Activated naive CD4-positive, alpha-beta T cell treated with anti-CD3 and anti-CD28 coated beads, Interleukin-2, amount 50 U/mL, for 72 hours (primary cell): Measurements from ENCODE around the gene ANXA2R. TPM values are rescaled to one million over a fixed set of nuclear protein-coding genes. Genes with fewer than 3 reads are reported as not detected.
"Not testable (repeated sequence)": the region's sequence is repeated elsewhere in the genome, so short reads cannot be mapped to it uniquely, and the experiment has no call there.

Source experiments
- ATAC-seq, 2 donors: fragments of 150-1000 bp; cut with Tn5 transposase; 2 replicates each; pipeline ENCODE4 v1.10.0; 2021; ENCODE audit warnings: mild to moderate bottlenecking in 2 of 2, moderate library complexity in 2 of 2
- DNase-seq, 2 donors: peaks; one replicate each; pipeline ENCODE4 v3.0.0; 2021 to 2022; ENCODE audit warnings: low spot score in 2 of 2
- H3K27ac Mint-ChIP-seq, 2 donors: one replicate each; pipeline ENCODE4 v1.8.0; 2022; ENCODE audit warnings: mild to moderate bottlenecking in 2 of 2, mixed read lengths in 2 of 2
- H3K36me3 Mint-ChIP-seq, 2 donors: one replicate each; pipeline ENCODE4 v1.8.0; 2022; ENCODE audit warnings: mixed read lengths in 2 of 2
- H3K9me3 Mint-ChIP-seq, 2 donors: one replicate each; pipeline ENCODE4 v1.8.0; 2022; ENCODE audit warnings: mixed read lengths in 2 of 2
- total RNA-seq, 2 donors: library from RNA; stranded (reverse); gene quantifications; one replicate each; pipeline ENCODE4 v1.2.3, GENCODE V29; 2022

ANXA2R gene
- total RNA-seq, 2 donors from 2014 or later: 5.3 to 8.4 TPM

GRCh38 chr5:43065948-43066798 is 26.1 kb upstream of the ANXA2R start:
- peaks cover 20 to 36% of the 10 kb centered on the region in 2 donors for H3K36me3 Mint-ChIP-seq
- DNase-seq (peak; percentile 67 to 68), ATAC-seq (peak; percentile 38 to 62)
- peak overlapping the region; percentile 99 to 100 for H3K27ac Mint-ChIP-seq
- no peaks in the 10 kb centered on the region for H3K9me3 Mint-ChIP-seq

DNA sequence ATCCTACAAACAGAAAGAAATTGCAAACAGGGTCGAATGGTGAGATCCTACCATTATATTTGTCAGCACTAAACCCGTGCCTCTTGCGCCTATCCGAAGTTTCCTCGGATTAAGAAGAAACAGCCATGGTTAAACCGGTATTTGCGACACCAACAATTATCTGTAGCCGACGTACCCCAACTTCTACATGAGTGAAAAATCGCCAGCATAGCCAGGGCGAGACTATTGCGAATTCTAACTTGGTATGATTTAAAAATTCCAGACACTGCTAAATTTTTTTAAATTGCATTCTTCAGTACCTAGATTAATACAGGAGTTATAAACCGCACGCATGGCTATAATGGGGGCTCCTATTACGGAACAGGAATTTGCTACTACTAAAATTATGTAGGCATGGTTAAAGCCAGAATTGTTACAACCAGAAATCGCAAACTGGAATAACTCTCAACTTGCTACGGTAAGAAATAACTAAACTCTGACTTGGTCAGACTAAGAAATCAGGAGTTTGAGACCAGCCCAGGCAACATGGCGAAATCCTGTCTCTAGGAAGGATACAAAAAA is 25.3 kb upstream of the ANXA2R start:
- DNase-seq (no peak), ATAC-seq (no peak)
- Mint-ChIP-seq H3K27ac (peak overlapping the region; percentile 99 to 100), H3K9me3 (no peaks in the 10 kb centered on the region), H3K36me3 (peaks cover 20 to 36% of the 10 kb centered on the region in 2 donors)

DNA sequence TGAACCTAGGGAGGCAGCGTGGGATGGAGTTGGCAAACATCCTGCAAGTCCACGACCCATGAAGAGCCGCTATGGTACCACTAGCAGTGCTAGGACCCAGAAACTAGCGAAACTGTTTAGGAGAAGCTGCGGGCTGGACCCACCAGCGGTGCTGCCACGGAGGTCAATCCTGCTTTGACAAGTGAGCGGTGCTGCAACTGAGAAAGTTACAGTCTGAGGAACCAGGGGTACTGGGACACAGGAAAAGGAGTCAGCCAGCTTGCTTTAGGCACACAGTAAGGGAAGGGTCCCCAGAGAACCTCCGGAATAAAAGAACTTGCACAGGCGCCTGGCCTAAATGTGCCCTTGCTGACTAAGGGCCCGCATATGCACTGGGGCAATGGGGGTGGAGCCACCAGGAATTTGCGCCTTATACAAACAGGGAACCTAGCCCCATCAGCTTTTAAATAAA is 23.6 kb upstream of the ANXA2R start:
- Mint-ChIP-seq H3K27ac (no peak overlapping the region), H3K9me3 (peaks cover 3% of the 10 kb centered on the region in 2 donors), H3K36me3 (peaks cover 28 to 39% of the 10 kb centered on the region in 2 donors)
- ATAC-seq (no peak), DNase-seq (no peak)

DNA sequence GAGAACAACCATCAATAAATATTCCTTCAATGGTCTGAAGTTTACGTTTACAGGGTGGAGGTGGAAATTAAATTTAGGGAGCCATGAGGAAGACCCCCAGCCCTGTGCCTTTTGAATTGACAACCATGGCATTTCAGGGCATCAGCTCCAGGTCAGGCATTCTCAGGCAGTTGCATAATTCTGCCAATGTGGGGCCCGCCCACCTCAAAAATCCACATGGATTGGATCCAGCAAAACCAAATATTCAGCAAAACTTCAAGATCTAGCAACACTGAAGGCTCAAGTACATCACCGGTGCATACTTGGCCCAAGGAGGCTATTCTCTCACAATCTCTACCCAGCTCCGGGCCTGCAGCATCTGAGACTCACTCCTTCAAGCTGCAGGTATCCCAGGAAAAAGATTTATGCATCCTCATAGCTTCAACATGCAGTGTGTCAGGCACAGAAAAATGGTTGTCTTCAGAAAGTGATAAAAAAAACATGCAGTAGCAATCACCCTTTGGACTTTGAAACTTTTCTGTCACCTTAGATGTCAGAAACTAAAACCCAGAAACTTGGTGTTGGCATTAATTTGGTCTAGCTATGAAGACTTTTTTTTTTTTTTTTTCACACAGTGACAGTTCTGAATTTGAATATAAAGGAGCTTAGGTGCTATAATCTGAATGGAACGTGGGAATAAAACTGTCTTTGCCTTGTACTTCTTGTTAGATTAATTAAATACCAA is 21.4 kb upstream of the ANXA2R start:
- Mint-ChIP-seq H3K36me3 (peaks cover 23 to 27% of the 10 kb centered on the region in 2 donors), H3K27ac (no peak overlapping the region)

GRCh38 chr5:43060020-43060419 is 19.9 kb upstream of the ANXA2R start:
- peaks cover 32 to 34% of the 10 kb centered on the region in 2 donors for H3K36me3 Mint-ChIP-seq
- DNase-seq, H3K27ac Mint-ChIP-seq, ATAC-seq: not testable (repeated sequence)
- peaks cover 19 to 25% of the 10 kb centered on the region in 2 donors for H3K9me3 Mint-ChIP-seq

More for the DNA sequence above, 21.4 kb upstream of the ANXA2R start:
- no peak for ATAC-seq
- no peak for DNase-seq
- H3K9me3 Mint-ChIP-seq: peaks cover 8 to 13% of the 10 kb centered on the region in 2 donors

- not testable (repeated sequence) for DNase-seq, H3K27ac Mint-ChIP-seq, ATAC-seq
- Mint-ChIP-seq H3K36me3 (peaks cover 36 to 55% of the 10 kb centered on the region in 2 donors), H3K9me3 (peaks cover 31 to 32% of the 10 kb centered on the region in 2 donors)
Observed at GRCh38 chr5:43055098-43055497, 15.0 kb upstream of the ANXA2R start.

- H3K9me3 Mint-ChIP-seq: peaks cover 20 to 24% of the 10 kb centered on the region in 2 donors
- ATAC-seq (no peak), DNase-seq (no peak)
- no peak overlapping the region for H3K27ac Mint-ChIP-seq
- peaks cover 24 to 40% of the 10 kb centered on the region in 2 donors for H3K36me3 Mint-ChIP-seq
Observed at GRCh38 chr5:43051684-43052083, 11.6 kb upstream of the ANXA2R start.

DNA sequence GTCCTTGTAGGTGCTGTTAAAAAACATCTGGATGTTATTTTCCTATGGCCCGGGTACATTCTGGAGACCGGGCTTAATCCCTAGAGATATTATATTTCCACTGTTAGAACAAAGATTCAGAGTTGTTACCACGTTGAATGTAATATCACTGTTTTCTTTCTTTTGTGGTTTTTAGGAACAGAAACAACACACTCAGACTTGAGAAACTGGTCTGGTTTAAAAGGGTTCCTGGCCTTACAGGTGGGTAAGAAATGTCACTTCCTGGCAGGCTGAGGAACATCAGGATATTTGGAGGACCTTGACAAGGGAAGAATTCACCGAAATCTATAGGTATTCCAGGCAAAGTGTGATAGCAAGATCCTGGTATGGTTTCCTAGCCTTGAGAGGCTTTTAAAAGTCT is 10.3 kb upstream of the ANXA2R start:
- no peak overlapping the region for H3K27ac Mint-ChIP-seq
- no peak for ATAC-seq
- peaks cover 10 to 16% of the 10 kb centered on the region in 2 donors for H3K9me3 Mint-ChIP-seq
- peaks cover 11 to 30% of the 10 kb centered on the region in 2 donors for H3K36me3 Mint-ChIP-seq
- no peak for DNase-seq

DNA sequence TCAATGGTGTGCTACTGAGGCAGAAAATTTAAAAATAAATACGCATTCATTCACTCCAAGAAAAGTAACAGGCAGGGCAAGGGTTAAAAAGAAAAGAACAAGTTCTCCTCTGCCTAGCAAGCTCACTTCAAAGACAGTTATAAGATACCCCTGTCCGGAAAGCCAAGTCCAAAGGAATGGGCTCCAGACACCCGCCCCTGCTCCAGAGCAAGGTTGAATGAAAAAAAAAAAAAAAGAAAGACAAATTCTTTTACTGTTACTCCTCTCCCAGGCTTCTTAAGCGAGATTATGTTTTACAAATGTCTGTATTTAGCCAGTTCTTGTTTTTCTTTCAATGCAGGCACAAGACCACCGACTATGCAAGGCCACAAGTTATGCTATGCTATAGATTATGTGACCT is 9.1 kb upstream of the ANXA2R start:
- peaks cover 16 to 21% of the 10 kb centered on the region in 2 donors for H3K36me3 Mint-ChIP-seq
- H3K27ac Mint-ChIP-seq: no peak overlapping the region
- DNase-seq (no peak), ATAC-seq (no peak)
- peaks cover 3 to 8% of the 10 kb centered on the region in 2 donors for H3K9me3 Mint-ChIP-seq

- no peak for ATAC-seq
- DNase-seq: no peak
- Mint-ChIP-seq H3K9me3 (no peaks in the 10 kb centered on the region), H3K36me3 (peaks cover under 1 to 19% of the 10 kb centered on the region in 2 donors), H3K27ac (no peak overlapping the region)
Observed at GRCh38 chr5:43046474-43046873, 6.4 kb upstream of the ANXA2R start.

DNA sequence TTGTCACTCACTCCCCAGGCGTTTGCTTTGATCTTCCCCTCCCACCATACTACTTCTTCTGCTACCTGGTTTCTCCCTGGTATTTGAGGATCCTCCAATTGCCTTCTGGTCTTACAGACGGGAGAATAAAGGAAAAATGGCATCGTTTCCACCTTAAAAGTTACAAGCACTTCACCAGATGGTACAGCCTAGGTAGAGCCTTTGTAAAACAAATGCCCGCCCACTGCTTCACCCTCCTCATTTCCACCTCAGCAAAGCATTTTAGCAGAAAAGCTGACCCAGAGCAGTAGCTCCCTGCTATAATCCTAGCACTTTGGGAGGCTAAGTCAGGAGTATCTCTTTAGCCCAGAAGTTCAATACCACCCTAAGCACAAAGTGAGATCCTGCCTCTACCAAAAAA is 5.1 kb upstream of the ANXA2R start:
- no peak for DNase-seq
- no peak for ATAC-seq
- Mint-ChIP-seq H3K9me3 (no peaks in the 10 kb centered on the region), H3K36me3 (peaks cover 0 to 19% of the 10 kb centered on the region in 2 donors), H3K27ac (no peak overlapping the region)

DNA sequence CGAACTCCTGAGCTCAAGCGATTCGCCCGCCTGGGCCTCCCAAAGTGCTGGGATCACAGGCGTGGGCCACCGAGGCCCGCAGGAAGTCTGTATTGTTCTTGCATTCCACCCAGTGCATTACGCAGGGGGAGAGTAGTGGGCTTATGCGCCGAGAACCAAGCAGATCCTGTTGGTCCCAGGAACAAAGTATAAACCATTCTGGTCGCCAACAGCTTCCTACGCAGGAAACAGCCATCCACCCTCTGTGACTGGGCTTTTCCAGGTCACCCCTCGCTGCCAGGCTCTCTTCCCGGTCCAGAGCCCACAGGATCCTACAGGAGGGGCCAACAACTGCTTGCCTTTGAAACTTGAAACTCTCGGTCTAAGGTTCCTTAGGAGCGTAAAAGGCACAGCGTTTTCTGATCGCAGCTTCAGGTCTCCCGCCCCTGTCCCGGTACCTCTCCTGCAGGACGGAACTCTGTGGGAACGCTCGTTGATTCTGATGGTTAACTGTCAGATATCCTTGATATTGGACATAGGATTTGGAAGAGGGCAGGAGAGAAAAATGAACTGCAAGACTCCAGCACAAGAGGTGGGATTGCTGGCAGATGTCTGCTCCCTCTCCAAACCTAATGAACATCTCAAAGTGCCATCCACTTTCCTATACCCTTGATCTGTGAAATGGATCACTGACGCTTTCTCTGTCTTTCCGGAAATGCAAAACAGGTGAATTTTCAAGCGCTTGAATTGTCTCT is 4.2 kb upstream of the ANXA2R start:
- no peaks in the 10 kb centered on the region for H3K9me3 Mint-ChIP-seq
- ATAC-seq: no peak
- DNase-seq: no peak
- peaks cover 0 to 27% of the 10 kb centered on the region in 2 donors for H3K36me3 Mint-ChIP-seq
- no peak overlapping the region for H3K27ac Mint-ChIP-seq

GRCh38 chr5:43043400-43043756 is 3.3 kb upstream of the ANXA2R start:
- H3K9me3 Mint-ChIP-seq: no peaks in the 10 kb centered on the region
- H3K36me3 Mint-ChIP-seq: peaks cover 0 to 29% of the 10 kb centered on the region in 2 donors
- peak overlapping the region; percentile 98 to 99 for H3K27ac Mint-ChIP-seq
- no peak for DNase-seq
- ATAC-seq: no peak

GRCh38 chr5:43042626-43043399 is 2.7 kb upstream of the ANXA2R start:
- ATAC-seq (peak; percentile 19 to 39), DNase-seq (peak; percentile 75 to 77)
- no peaks in the 10 kb centered on the region for H3K9me3 Mint-ChIP-seq
- peak overlapping the region; percentile 98 to 99 for H3K27ac Mint-ChIP-seq
- H3K36me3 Mint-ChIP-seq: peaks cover 0 to 29% of the 10 kb centered on the region in 2 donors

DNA sequence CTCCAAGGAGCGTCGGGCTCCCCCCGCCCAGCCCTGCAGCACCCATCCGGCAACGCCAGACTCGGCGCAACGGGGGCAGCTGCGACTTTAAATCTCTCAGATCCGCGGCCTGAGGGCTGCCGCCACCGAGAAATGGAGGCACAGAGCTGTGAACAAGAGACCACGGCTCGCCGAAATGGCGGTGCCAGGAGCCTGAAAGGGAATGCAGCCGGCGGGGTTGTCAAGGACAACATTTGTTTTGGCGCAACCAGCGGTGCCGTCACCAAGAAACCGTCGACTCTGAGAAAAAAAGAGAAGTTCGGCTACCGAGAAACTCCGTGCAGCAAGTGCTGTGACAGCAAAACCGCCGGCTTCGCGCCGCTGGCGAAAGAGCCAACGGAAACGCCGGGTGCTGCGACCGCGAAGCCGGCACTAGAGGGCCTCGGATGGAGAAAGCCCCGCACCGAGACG is 2.1 kb upstream of the ANXA2R start:
- DNase-seq (peak; percentile 75 to 79), ATAC-seq (peak; percentile 11 to 23)
- H3K9me3 Mint-ChIP-seq: no peaks in the 10 kb centered on the region
- H3K27ac Mint-ChIP-seq: peak overlapping the region; percentile 98 to 99
- H3K36me3 Mint-ChIP-seq: peaks cover 0 to 29% of the 10 kb centered on the region in 2 donors
